NOMO-1 treated with dmso at 0.1 percent for 144 hours (cell line): ENCODE measurements around the gene LRFN5.
"Not testable (repeated sequence)": the region's sequence is repeated elsewhere in the genome, so short reads cannot be mapped to it uniquely, and the experiment has no call there.

Source experiments
- DNase-seq: peaks from one replicate; lab custom pipeline; 2025; ENCODE audit not compliant: unreplicated experiment; lab: John Stamatoyannopoulos, UW

LRFN5 gene

GRCh38 chr14:41606532-41607303 is at the start of gene LRFN5:
LRFN5 (plus strand) TSS chr14:41606876.
- DNase-seq, result no peak

- DNase-seq, result no peak
Measured at GRCh38 chr14:41558490-41558889, 48.2 kb upstream of the LRFN5 start.

GRCh38 chr14:41566864-41567263 is 39.8 kb upstream of the LRFN5 start:
- DNase-seq, result not testable (repeated sequence)

GRCh38 chr14:41568979-41569378 is 37.7 kb upstream of the LRFN5 start:
- DNase-seq, result no peak

DNA sequence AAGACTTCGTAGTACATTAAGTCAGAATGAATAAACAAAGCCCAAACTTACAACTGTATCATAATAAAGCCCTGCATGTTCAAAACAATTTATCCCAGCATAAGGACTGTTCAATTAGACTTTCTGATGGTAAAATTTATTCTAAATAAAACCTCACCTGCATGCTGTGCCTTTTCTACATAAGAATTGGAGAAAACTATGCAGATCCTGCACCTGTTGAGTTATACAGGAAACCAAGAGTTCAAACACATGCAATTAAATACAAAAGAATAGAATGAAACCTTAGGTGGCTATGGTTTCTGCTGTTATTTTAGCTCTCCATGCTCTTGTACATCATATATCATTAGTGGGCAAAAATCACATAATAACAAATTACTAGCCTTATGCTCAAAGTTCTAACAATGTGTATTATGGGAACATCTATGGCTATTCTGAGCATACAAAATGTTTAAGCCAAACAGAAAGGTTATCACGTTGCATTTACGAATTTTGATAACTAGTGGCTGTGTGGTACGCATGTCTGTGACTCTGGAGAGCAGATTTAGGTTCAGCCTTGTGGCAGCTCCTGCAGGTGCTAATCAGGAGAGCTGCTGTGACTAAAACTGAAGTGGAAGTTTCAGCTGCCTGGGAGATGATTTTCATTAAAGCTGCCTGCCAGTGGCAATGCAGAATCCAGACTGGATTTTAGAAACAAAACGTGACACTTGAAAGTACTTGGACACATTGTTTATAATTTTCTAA is 36.1 kb upstream of the LRFN5 start:
- DNase-seq, result no peak

DNA sequence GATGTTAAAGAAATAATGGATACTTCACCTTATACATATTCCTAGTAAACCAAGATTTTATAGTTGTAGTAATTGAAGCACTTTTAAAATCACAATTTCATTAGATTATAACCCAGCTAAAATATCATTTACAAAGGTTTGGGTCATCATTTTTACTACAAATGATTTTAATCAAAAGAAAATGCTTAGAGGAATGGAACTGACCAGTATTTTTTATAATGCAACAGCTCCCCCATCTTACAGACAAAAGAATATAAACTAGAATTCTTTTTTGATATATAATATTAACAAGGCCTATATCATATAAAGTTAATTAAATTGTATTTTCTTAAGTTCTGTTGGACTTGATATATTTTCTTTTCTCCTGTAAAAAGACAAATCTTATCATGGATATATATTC is 20.4 kb upstream of the LRFN5 start:
- DNase-seq, result no peak

DNA sequence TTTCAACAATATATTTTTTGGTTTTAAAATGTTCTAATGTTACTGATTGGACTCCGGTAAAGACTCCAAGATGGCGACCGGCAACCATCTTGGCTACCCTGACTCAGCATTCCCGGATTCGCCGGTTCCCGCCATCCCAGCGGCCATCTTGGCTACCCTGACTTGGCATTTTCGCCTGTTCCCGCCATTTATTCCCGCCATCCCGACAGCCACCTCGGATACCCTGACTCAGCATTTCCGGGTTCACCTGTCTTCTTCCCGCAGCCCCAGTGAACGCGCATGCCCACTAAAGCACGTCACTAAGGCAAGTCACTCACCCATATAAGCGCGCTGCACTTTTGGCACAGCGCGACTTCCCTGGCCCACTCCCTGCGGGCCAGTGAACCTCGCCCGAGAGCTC is 9.0 kb upstream of the LRFN5 start:
- DNase-seq, result no peak

DNA sequence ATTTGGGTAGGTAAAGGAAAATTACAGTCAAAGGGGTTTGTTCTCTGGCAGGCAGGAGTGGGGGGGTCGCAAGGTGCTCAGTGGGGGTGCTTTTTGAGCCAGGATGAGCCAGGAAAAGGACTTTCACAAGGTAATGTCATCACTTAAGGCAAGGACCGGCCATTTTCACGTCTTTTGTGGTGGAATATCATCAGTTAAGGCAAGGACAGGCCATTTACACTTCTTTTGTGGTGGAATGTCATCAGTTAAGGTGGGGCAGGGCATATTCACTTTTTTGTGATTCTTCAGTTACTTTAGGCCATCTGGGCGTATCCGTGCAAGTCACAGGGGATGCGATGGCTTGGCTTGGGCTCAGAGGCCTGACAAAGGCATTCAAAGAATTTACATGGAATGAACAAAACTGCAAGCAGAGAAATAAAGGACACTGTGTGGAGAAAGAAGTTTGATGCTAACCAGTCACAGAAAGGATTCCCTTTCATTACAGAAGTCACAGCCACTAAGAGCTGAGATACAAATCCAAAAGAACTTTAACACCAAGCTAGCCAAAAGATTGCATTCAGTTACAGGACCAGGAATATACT is 6.8 kb upstream of the LRFN5 start:
- not testable (repeated sequence) for DNase-seq

GRCh38 chr14:41604721-41605531 is 1.8 kb upstream of the LRFN5 start:
- DNase-seq, result no peak

DNA sequence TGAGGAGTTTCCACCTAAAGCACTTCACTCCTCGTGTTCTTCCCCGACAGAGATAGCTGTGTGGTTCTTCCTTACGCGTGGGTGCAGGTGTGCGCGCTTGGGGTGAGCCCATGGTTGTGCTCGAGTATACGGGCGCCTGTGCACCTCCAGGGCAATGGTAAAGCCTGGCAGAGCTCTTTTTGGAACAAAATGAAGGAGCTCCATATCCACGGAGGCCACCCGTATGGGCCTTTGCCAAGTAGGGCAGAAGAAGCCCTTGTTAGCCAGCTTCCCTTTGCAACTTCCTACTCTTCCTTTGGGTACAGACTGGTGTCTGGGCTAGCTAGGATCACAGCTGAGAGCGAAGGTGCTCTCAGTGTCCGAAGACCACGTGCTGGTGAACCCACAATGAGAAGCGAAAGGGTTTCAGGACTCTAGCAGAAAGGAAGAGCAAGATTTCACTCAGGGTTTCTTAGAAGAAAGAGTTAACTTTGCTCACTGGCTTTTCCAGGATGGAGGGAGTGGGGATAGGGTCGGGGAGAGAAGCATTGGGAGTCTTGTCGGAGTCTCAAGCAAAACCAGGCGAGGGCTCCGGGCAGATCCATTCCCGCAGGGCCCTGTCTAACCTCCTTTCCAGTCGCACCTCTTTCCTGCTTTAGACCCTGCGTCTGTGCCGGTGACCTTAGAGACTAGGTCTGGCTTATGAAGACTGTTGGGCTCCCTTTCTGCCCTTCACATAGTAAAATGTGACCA is 960 bp upstream of the LRFN5 start:
- DNase-seq, result no peak

GRCh38 chr14:41606282-41606531 is 469 bp upstream of the LRFN5 start:
- DNase-seq, result no peak

DNA sequence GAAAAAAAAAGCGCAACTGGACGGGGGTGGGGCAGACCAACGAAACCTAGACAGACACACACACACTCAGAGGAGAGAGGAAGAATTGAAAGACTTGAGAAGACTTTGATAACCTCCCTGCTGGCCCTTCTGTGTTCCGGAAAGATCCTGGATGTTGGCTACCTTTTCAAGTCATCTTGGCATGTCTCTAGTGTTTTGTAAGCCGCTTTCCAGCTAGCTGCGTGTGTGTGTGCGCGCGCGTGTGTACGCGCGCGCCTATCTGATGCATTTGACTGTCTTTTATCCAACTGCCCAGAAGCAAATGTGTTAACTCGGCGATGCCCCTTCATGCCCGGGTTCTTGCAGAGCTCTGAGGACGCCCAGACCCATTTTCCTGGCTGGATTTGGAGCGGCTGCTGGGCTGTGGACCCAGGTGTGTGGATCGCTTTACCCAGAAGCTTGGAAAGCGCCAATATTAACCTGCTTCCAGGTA is 664 bp downstream of the LRFN5 start:
- DNase-seq, result no peak

GRCh38 chr14:41607966-41608663 is 1.4 kb downstream of the LRFN5 start:
- DNase-seq, result no peak

- no peak for DNase-seq
Measured at GRCh38 chr14:41608681-41609390, 2.2 kb downstream of the LRFN5 start.

DNA sequence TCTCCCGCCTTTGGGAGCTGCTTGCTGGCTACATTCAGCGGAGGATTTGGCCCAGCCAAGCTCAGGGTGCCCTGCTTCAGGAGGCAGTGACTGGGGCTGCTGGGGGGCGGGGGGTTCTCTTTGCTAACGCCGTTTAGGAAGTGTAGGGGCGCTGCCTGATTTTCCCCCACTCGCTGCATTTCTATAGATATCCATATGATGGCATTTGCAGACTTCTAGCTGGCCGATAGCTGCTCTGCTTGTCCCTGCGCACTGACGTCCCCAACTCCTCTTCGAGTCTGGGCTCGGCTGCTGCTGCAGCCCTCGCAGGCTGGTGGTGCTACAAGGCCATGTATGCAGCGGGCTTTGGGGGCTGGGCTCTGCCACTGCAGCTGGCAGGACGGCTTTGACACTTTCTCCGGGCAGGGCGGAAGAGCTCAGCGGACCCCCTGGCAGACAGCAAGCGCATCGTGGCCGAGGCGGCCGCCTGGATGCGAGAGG is 3.1 kb downstream of the LRFN5 start:
- no peak for DNase-seq

DNA sequence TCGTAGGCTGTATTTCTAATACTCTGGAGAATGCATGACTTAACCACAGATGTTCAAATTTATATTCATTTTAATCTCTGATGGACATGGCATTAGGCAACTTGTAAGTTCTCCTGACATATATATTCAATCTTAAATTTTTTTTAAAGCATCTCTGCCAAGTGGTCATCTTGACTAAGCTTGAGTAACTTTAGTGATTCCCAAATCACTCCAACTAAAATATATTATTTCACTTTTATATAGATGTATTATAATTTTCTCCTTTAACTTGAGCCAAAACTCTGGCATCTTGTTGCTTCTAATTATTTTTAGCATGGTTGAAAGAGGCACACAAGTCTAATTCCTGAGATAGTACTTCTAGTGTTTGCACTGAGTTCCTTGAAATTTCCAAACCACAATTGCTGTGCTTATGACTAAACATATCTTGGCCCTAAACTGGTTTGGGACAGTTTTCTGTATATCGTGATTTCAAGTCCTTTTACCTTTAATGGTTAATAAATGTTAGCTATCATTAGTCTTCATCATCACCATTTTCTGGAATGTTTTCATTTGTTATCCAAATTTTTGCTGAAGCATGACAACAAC is 8.4 kb downstream of the LRFN5 start:
- no peak for DNase-seq

DNA sequence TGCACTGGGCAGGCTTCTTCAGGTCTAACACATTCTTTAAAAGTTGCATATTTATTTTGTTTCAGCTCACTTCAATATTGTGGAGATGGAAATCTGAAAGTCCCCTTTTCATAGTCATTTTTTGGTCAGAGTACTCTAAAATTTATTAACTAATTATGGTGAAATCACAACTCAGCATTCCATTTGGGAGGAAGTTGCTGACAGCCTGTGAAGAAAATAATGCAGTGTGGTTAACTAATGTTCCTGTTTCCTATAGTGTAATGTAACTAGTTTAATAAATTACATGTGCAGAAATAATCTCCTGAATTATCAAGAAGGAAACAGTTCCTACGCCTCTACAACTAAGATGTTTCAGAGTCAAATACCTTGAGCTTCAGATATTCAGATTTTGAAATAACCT is 17.1 kb downstream of the LRFN5 start:
- DNase-seq, result no peak

GRCh38 chr14:41629876-41630275 is 23.2 kb downstream of the LRFN5 start:
- no peak for DNase-seq

DNA sequence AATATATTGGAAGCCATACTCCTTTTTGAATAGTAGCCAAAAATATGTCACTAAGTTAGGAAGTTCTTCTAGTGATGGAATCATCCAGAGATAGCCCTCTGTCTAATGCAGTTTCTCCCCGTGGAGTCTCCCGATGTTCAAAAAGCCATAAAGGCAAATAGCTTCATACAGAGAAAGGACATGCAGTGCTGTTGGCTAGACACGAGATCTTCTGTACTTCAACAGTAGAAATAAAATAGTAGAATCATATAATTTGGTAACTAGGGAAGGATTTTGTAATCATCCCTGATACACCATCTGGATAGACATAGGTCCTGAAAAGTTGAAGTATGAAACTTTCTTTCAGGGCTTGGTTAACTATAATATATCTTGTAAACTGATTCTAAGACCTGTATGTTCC is 27.6 kb downstream of the LRFN5 start:
- no peak for DNase-seq
